ENCODE data around the gene KRT6A. TPM values are rescaled to one million over a fixed set of nuclear protein-coding genes. Genes with fewer than 3 reads are reported as not detected.

KRT6A gene
- total RNA-seq = not detected

DNA sequence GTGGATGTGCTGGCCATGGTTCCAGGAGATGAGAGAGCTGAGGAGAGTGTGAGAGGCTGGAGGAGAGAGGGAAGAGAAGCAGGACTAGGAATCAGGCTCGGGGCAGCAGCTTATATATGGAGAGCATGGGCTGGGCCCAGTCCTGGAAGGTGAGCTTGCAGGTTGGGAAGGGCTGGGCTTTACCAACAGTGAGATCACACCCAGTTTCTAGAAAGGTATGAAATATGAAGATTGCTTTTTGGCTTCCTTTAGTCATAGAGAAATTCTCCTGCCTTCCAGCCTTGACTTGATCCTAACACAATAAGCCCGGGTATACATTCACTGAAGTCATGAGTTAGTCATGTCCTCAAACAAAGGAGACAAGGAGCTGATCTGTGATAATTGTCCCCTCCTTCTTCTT is at the start of gene KRT6A:
Gene KRT6A, minus strand, starts transcription at position 86 of the 400 bp plus-strand sequence. Its CDS starts 69 bp downstream, at position 17.
- no peaks in the 10 kb centered on the region for H3K36me3 Mint-ChIP-seq
- no peak within 1 kb of the TSS for H3K27ac Mint-ChIP-seq
- H3K9me3 Mint-ChIP-seq = no peaks in the 10 kb centered on the region
- H3K4me1 Mint-ChIP-seq (ENCODE audit: low read depth in 2 of 2) = peaks cover 4 to 5% of the 10 kb centered on the region in 2 donors
- DNase-seq (ENCODE audit: low spot score) = no peak
- no peak for ATAC-seq
- no peak within 1 kb of the TSS for H3K4me3 Mint-ChIP-seq
- peaks cover 19 to 34% of the 10 kb centered on the region in 2 donors for H3K27me3 Mint-ChIP-seq

DNA sequence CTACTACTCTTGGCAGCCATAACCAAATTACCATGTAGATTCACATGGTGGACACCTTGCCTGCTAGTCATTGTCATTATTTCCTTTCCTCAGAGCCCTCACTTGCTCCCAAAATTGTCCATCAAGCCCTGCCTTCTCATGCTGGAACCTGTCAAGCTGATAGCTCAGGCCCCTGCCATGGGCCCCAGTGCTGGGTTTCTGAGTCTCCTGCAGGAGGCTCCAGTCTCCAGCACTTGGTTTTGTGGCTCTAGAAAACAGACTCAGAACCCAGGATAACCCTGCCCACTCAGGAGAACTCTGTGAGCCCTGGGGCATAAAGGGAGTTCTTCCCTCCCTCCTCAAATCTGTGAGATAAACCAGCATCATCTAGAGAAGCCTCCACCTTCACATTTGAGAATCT is 49.1 kb upstream of the KRT6A start:
- Mint-ChIP-seq H3K27me3 (peaks cover 0 to 2% of the 10 kb centered on the region in 2 donors), H3K36me3 (no peaks in the 10 kb centered on the region), H3K27ac (no peak overlapping the region), H3K4me1 (ENCODE audit: low read depth in 2 of 2) (peaks cover 10 to 18% of the 10 kb centered on the region in 2 donors), H3K4me3 (no peak overlapping the region), H3K9me3 (no peaks in the 10 kb centered on the region)
- ATAC-seq (no peak), DNase-seq (ENCODE audit: low spot score) (no peak)

DNA sequence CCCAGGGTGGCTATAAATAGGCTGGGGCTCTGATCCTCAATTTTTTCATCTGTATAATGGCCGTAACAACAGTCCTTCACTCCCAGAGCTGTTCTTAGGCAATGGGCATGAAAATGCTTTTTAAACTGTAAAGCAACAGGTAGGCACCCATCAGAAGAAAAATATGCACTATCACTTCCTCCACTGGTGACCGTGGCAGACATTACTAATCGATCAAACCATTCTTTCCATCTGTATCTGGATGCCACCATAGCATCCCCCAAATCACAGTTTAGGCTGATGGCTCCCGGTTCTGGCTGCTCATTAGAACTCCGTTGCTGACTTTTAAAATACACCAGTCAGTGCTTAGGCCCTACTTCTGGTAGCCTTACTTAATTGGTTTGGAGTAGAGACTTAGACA is 48.7 kb upstream of the KRT6A start:
- Mint-ChIP-seq H3K27me3 (peaks cover 0 to 2% of the 10 kb centered on the region in 2 donors), H3K27ac (peak overlapping the region in 1 of 2 donors; percentile 64), H3K4me1 (ENCODE audit: low read depth in 2 of 2) (peaks cover 10 to 18% of the 10 kb centered on the region in 2 donors), H3K9me3 (no peaks in the 10 kb centered on the region), H3K4me3 (no peak overlapping the region), H3K36me3 (no peaks in the 10 kb centered on the region)
- DNase-seq (ENCODE audit: low spot score) = no peak
- ATAC-seq = no peak

DNA sequence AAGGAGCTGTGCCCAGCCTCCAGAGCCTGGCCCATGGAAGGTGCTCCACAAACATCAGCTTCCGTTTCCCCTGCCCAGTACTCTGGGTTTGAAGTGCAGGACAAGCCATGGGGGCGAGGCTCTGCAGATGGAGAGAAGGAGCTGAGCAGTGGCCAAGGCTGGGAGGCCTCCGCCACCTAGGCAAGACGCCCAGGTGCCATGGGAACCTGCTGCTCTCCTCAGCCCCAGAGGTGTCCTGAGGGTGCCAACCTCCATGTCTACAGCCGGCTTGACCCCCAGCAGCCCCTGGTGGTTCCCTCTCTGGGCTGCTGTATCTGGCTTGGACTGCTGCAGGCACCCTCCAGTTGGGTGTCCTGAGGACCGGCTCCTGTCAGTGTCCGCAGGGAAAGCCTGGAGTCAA is 47.5 kb upstream of the KRT6A start:
- H3K27ac Mint-ChIP-seq = no peak overlapping the region

DNA sequence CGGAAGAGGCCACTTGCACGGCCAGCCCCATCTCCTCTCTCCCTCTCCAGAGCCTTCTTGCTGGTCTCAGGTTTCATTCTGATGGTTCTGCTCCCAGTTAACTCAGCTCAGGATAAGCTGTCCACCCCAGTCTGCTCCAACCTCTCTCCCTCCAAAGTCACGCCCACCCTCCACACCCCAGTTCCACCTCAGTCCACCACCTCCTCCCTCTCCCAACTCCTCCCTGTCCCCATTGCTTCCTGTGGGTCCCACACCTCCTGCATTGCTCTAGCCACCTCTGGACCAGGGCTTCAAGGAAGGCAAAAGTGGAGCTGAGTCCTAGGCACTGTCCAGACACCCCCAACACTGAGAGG is 46.7 kb upstream of the KRT6A start:
- Mint-ChIP-seq H3K27ac (no peak overlapping the region), H3K27me3 (no peaks in the 10 kb centered on the region), H3K4me3 (no peak overlapping the region), H3K36me3 (no peaks in the 10 kb centered on the region), H3K9me3 (no peaks in the 10 kb centered on the region), H3K4me1 (ENCODE audit: low read depth in 2 of 2) (peaks cover 10 to 13% of the 10 kb centered on the region in 2 donors)
- ATAC-seq = no peak
- no peak for DNase-seq (ENCODE audit: low spot score)

More for the DNA sequence above, 47.5 kb upstream of the KRT6A start:
- Mint-ChIP-seq H3K9me3 (no peaks in the 10 kb centered on the region), H3K27me3 (peaks cover 0 to 2% of the 10 kb centered on the region in 2 donors), H3K4me1 (ENCODE audit: low read depth in 2 of 2) (peaks cover 10 to 18% of the 10 kb centered on the region in 2 donors), H3K4me3 (no peak overlapping the region), H3K36me3 (no peaks in the 10 kb centered on the region)
- no peak for ATAC-seq
- no peak for DNase-seq (ENCODE audit: low spot score)

DNA sequence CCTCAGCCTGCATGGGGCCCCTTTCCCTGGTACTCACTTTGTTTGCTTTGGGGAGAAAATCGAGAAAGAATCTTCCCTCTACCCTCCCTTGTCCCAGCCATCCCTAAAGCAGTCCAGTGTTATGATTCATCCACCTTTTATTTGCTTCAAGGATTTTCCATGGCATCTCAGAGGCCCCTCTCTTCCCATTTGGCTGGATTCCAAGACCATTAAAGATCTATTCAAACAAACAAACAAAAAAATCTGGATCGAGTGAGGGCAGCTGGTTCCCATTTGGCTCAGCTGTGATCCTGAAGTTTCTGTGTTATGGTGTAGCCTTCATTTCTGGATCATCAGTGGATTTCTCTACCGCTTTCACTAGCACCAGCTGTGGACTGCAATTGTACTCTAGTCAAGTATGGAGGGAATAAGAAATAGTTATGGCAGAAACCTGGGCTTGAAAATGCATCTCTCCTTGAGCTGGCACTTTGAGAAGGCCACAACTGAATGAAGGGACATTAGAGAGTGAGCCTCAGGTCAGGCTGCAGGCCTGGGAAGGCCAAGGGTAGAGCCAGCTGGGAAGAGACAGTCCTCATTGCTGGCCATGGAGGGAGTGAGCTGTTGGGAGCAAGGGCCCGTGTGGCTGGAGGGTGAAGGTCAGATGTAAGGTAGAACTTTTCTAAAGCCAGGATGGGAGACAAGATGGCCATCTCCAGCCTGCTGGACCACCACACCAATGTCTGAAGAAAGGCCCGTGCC is 46.2 kb upstream of the KRT6A start:
- DNase-seq (ENCODE audit: low spot score) (no peak), ATAC-seq (no peak)
- Mint-ChIP-seq H3K4me1 (ENCODE audit: low read depth in 2 of 2) (peaks cover 10 to 12% of the 10 kb centered on the region in 2 donors), H3K36me3 (no peaks in the 10 kb centered on the region), H3K27ac (no peak overlapping the region), H3K27me3 (no peaks in the 10 kb centered on the region), H3K4me3 (no peak overlapping the region), H3K9me3 (no peaks in the 10 kb centered on the region)

DNA sequence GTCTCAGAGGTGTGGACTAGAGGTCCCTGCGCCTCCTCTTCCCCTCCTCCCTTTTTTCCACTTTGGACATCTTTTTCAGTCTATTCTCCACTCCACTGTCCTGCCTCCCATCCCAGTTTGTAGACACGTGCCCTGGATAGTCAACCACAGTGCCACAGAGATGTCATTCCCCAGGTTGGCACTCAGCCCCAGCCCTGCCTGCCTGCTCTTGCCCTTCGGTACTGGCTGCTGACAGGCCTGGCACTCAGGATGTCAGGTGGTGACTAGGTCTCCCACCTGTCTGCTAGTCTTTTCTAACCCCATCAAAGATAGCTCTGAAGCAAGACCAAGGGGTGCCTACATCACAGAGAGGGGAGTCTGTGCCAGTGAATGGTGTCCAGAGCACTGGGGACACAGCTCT is 44.0 kb upstream of the KRT6A start:
- ATAC-seq (no peak), DNase-seq (ENCODE audit: low spot score) (no peak)
- Mint-ChIP-seq H3K27ac (no peak overlapping the region), H3K4me1 (ENCODE audit: low read depth in 2 of 2) (peaks cover 0 to 3% of the 10 kb centered on the region in 2 donors), H3K27me3 (no peaks in the 10 kb centered on the region), H3K36me3 (no peaks in the 10 kb centered on the region), H3K4me3 (no peak overlapping the region), H3K9me3 (no peaks in the 10 kb centered on the region)

DNA sequence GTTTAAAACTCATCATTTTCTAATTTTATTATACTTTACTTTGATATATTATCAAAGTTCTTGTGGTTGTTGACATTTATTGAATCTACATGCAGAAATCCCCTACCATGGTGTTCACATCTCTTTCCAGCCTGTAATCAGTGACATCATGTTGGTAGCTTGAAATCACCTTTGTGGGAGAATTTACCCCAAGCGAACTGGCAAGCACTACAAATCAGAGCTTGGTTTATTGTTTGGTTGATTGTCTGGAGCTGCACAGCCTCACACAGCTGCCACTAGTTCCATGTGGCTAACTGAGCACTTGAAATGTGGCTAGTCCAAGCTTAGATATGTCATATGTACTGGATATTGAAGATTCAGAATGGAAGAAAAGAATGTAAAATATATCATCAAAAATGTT is 42.5 kb upstream of the KRT6A start:
- H3K4me1 Mint-ChIP-seq (ENCODE audit: low read depth in 2 of 2) = peaks cover 0 to 9% of the 10 kb centered on the region in 2 donors
- no peak overlapping the region for H3K27ac Mint-ChIP-seq
- H3K9me3 Mint-ChIP-seq = no peaks in the 10 kb centered on the region
- ATAC-seq (no peak), DNase-seq (ENCODE audit: low spot score) (no peak)
- no peak overlapping the region for H3K4me3 Mint-ChIP-seq
- peaks cover 0 to 3% of the 10 kb centered on the region in 2 donors for H3K27me3 Mint-ChIP-seq
- no peaks in the 10 kb centered on the region for H3K36me3 Mint-ChIP-seq

DNA sequence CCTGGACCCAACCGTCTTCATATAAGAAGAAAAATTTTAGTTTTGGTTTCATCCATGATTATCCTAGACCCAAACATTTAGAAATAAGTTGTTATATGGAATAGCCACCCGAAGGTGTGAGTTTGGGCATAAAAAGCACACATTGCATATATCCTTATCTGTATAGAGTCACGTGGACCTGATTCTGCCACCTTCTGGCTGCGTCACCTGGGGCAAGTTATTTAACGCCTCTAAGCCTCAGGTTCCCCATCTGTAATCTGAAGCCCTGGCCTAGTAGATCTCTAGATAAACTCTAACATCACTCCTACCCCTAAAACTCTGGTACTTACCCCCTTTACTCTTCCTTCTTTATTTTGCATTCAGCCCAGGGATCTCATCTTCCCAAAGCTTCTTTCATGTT is 41.4 kb upstream of the KRT6A start:
- ATAC-seq = no peak

DNA sequence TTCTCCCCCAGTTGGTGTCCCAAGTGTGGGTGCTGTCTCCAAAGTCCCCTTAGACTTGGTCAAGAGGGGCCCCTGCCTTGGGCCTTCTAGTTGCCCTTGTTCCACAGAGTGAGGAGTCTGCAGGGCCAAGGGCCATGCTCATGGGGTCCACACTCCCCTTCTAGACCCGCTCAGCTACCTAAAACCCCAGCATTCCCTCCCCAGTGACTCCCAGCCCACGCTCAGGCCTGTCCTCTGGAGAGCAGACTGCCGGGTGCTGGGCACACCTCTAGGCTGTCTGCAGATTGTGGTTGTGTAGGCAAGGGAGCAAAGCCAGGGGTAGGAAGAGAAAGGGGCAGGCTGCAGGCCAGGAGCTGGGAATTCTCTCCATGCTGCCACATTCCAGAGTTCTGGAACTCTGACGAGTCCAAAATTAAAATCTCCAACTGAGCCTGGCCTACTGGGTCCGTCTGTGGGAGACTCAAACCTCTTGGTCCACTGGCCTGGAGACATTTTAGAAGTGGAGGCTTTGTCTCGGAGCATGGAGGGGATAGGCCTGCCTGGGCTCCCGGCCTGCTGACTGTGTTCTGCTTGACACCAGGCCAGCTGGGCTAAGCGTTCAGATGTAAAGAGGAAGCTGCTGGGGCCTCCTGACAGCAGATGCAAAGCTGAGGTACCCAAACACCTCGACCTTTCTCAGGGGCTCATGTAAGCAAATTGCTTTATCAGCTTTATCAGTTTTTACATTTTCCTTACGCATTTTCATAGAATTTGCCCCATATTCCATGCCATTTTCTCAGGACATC is 40.8 kb upstream of the KRT6A start:
- H3K4me3 Mint-ChIP-seq = no peak overlapping the region
- DNase-seq (ENCODE audit: low spot score) = no peak
- H3K27ac Mint-ChIP-seq = no peak overlapping the region
- H3K9me3 Mint-ChIP-seq = no peaks in the 10 kb centered on the region
- H3K4me1 Mint-ChIP-seq (ENCODE audit: low read depth in 2 of 2) = peaks cover 0 to 12% of the 10 kb centered on the region in 2 donors
- no peak for ATAC-seq
- peaks cover 0 to 3% of the 10 kb centered on the region in 2 donors for H3K27me3 Mint-ChIP-seq
- H3K36me3 Mint-ChIP-seq = no peaks in the 10 kb centered on the region

More for the DNA sequence above, 41.4 kb upstream of the KRT6A start:
- Mint-ChIP-seq H3K36me3 (no peaks in the 10 kb centered on the region), H3K27me3 (peaks cover 0 to 3% of the 10 kb centered on the region in 2 donors), H3K4me3 (no peak overlapping the region), H3K4me1 (ENCODE audit: low read depth in 2 of 2) (peaks cover 0 to 12% of the 10 kb centered on the region in 2 donors), H3K27ac (no peak overlapping the region), H3K9me3 (no peaks in the 10 kb centered on the region)
- DNase-seq (ENCODE audit: low spot score) = no peak

DNA sequence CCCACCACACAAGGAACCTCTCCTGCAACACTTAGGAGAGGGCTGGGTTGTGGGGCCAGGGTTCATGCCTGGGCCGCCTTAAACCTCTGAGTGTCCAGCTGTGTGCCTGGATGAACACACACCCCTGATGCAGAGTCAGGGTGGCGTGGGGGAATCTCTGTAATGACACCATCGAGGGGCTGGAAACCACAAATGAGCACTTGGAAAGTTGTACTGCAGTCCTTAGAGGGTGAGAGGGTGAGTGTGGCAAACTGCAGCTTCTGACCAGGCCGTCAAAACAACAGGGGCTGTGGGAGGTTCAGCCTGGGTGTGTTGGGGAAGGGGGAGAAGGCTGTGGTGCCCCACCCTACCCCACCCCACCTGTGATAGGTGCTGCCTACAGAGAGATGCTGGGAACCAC is 39.6 kb upstream of the KRT6A start:
- Mint-ChIP-seq H3K4me1 (ENCODE audit: low read depth in 2 of 2) (peaks cover 0 to 19% of the 10 kb centered on the region in 2 donors), H3K36me3 (no peaks in the 10 kb centered on the region), H3K9me3 (no peaks in the 10 kb centered on the region), H3K4me3 (no peak overlapping the region), H3K27ac (no peak overlapping the region), H3K27me3 (peaks cover 0 to 3% of the 10 kb centered on the region in 2 donors)
- ATAC-seq = no peak
- no peak for DNase-seq (ENCODE audit: low spot score)

DNA sequence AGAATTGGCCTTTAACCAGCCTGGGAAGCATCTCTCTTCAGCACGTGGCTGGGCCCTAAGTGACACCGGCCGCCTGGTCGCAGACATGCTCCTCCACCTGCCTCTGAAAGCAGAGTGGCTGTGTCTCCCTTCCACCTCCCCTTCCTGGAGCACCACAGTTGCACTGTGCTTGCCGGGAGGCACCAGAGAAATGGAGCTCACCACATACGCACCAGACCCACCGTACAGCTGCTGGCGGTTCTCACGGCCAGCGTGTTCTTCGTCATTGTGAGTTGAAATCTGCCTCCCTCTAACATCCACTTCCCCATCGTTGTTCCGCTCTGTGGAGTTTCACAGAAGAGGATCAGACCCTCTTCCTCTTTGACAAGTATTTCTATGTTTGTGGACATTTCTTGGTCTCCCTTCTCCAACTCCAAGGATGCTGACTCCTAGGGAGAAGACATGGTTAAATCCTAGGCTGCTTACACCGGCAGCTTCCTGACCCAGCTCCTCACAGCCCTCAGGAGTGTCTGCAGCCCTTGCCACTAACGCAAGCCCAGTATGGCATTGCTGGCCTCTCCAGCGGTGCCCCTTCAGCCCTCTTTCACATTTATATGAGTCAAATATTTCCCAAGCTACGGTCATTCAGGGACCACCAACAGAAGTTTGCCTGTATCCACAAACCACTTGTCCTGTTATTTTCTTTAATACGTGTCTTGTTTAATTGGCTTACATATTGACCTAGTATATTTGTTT is 38.7 kb upstream of the KRT6A start:
- ATAC-seq (no peak), DNase-seq (ENCODE audit: low spot score) (peak; percentile 3)
- no peaks in the 10 kb centered on the region for H3K36me3 Mint-ChIP-seq
- H3K27ac Mint-ChIP-seq = no peak overlapping the region
- H3K27me3 Mint-ChIP-seq = peaks cover 0 to 3% of the 10 kb centered on the region in 2 donors
- H3K4me1 Mint-ChIP-seq (ENCODE audit: low read depth in 2 of 2) = peaks cover 4 to 25% of the 10 kb centered on the region in 2 donors
- H3K4me3 Mint-ChIP-seq = no peak overlapping the region
- H3K9me3 Mint-ChIP-seq = no peaks in the 10 kb centered on the region

DNA sequence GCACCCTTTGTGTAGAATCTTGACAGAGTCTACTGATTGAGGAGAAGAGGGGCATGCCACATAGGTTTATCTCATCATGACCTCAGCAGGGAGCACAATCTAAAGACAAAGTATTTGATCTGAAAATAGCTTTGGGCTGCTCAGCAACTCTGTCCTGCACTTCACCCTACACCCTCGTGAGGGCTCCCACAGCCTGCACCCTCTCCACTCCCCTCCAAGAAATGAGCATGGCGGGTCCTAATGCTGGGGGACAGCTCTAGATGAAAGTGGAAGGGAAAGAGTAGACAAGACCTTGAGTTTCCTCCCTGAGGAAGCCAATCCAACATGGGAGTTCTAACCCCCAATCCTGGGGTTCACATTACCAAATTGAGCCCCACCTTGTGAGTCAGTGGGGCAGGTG is 37.8 kb upstream of the KRT6A start:
- Mint-ChIP-seq H3K4me1 (ENCODE audit: low read depth in 2 of 2) (peaks cover 12 to 32% of the 10 kb centered on the region in 2 donors), H3K4me3 (no peak overlapping the region), H3K36me3 (no peaks in the 10 kb centered on the region), H3K9me3 (no peaks in the 10 kb centered on the region), H3K27me3 (peaks cover 0 to 3% of the 10 kb centered on the region in 2 donors), H3K27ac (no peak overlapping the region)
- no peak for ATAC-seq
- peak; percentile 49 for DNase-seq (ENCODE audit: low spot score)

DNA sequence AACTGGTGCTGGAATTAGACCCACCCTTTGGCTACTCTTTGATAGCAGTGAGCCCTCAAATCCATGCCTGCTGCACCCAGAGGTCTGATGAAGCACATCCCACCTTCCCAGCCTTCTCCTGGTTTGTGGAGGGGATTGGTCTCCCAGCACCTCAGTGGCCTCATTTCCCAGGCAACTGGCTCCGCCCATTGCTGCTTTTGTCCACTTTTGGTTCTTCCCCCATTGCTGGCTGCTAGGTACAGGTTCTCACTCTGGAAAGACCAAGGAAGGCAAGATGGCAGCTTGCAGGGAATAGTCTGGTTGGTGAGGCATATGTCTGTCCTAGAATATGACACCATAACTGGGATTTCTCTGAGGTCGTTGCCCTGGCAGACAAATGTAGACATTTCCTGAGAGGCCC is 37.3 kb upstream of the KRT6A start:
- Mint-ChIP-seq H3K4me1 (ENCODE audit: low read depth in 2 of 2) (peaks cover 12 to 37% of the 10 kb centered on the region in 2 donors), H3K4me3 (no peak overlapping the region), H3K27ac (no peak overlapping the region), H3K27me3 (peaks cover 0 to 3% of the 10 kb centered on the region in 2 donors), H3K9me3 (no peaks in the 10 kb centered on the region), H3K36me3 (no peaks in the 10 kb centered on the region)
- DNase-seq (ENCODE audit: low spot score) (peak; percentile 26), ATAC-seq (no peak)
